GM18502 (cell line): Measurements from ENCODE around the gene MPC2.
"Not testable (repeated sequence)": the region's sequence is repeated elsewhere in the genome, so short reads cannot be mapped to it uniquely, and the experiment has no call there.

ENCODE experiments used
- ATAC-seq: cut with Tn5 transposase; IDR thresholded peaks from one replicate; pipeline ENCODE4 v1.9.1; 2021; ENCODE audit warnings: mild to moderate bottlenecking; ENCODE audit not compliant: unreplicated experiment, poor library complexity

MPC2 gene

DNA sequence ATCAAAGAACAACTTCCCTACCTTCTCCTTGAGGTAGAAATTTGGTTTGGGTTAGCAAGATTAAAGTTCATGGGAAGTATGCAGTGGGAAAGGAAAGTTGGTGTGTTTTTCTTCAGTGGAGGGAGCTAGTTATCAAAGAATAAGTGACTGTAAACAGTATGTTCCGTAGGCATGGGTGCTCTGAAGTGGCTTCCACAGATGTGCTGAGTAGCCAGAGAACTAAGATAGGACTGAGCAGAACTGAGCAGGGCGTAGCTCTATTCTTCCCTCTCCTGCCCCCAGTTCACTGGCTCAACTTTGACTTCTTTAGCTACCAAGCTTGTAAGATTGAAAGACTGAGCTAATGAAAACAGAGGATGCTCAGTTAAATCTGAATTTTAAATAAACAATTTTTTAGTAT is 26.3 kb downstream of the MPC2 start:
- ATAC-seq = no peak

DNA sequence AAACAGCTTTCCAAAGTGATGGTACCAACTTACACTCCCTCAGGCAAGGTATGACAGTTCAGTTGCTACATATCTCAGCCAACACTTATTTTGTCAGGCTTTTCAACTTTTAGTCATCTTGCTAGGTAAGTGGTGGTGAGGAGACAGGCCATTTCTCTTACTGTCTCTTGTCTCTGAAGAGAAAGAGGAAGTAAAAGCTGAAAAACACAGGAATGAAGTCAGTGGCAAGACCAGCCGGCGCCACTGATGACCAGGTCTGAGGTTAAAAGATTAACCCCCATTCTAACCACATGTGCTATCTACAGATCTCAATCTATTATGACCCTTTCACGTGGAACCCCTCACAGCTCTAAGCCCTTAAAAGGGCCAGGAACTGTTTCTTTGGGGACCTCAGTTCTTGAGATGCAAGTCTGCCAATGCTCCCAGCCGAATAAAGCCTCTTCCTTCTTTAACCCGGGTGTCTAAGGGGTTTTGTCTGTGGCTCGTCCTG is 27.1 kb downstream of the MPC2 start:
- no peak for ATAC-seq

DNA sequence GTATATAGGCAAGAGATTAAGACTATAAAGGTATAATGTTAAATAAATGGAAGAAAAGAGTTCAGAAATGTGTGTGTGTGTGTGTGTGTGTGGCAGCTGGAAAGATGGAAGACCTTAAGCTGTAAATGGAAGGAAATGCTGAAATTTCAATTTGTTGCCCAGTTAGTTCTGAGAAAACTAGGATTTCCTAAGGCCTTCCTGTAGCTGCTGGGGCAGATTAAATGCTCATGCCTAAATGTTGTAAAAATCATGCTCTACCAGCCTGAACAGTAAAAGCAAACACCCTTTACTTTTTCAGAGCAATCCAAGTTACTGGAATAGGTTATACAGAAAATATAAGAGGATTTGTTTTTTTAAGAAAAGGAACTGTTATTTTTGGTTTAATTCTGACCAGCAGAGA is 31.2 kb downstream of the MPC2 start:
- ATAC-seq = no peak

DNA sequence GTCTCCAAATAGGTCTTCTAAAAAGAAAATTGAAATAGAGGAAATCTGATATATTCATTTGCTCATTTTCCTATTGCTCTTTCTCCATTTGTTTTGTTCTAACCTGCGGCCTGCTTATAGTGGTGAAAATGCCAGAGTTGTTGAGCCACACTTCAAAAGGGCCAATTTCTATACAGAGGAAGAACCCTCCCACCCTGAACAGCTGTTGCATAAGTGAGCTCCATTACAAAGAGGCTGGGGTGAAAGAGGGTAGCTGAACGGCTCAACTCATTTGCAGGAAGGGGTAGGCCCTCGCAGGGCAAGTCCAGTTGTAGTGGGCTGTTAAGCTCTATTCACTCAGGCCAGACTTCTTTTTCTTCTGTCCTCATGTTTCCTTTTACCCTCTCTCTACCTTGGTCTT is 31.7 kb downstream of the MPC2 start:
- no peak for ATAC-seq

DNA sequence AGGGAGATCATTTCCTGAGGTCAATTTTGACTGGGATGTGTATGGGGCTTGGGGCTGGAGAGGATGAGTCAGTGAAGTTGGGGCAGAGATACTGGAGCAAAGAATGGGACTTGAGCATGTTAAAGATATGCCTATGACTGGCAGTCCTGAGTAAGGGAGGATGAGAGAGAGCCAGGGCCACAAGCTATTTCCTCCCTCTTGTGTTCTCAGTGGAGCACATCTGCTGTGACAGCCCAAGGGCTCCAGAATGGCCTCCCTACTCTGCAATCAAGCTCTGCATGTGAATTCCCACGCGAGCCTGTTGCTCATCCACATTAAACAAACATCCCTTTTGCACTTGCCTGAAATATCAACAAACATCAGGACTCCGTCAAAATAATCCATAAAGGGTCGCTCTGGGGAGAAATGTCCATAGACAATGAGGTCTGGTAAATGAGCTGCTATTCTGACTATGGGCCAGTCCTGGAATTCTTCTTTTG is 32.2 kb downstream of the MPC2 start:
- no peak for ATAC-seq

DNA sequence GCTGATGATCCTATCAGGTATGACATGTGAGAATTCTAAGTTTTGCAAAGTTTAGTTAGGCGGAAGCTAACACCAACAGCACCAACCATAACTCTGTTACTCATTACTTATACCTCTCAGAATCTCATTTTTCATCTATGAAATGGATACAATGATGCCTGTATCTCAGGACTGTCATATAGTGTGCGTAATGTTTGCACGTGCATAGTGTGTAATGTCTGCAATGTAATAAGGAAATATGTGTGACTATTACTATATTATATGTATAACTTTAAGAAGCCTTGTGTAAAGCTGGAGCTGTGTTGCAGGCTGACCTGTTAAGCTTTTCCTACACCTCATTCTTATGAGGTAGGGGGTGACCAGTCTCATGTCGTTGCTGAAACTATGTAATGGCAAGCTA is 36.0 kb downstream of the MPC2 start:
- ATAC-seq = no peak

DNA sequence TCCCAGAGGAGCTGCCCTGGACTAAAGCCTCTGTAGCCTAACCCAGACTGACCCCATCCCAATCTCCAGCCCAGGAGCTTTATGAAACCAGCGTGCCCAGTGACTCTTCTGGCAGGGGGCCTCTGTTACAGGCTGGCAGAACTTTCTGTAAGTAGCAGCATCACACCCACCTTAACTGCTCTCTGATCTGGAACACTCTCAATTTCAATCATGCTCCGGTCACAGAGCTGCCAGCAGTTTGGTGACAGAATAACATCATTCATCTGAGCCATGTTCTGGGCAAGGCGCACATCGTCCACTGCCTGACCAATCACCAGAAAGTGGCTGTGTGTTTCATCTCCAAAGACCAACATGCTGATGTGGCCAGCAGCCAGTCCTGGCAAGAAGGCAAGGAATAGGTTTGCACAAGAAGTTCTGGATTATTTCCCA is 37.6 kb downstream of the MPC2 start:
- ATAC-seq = peak; percentile 78

DNA sequence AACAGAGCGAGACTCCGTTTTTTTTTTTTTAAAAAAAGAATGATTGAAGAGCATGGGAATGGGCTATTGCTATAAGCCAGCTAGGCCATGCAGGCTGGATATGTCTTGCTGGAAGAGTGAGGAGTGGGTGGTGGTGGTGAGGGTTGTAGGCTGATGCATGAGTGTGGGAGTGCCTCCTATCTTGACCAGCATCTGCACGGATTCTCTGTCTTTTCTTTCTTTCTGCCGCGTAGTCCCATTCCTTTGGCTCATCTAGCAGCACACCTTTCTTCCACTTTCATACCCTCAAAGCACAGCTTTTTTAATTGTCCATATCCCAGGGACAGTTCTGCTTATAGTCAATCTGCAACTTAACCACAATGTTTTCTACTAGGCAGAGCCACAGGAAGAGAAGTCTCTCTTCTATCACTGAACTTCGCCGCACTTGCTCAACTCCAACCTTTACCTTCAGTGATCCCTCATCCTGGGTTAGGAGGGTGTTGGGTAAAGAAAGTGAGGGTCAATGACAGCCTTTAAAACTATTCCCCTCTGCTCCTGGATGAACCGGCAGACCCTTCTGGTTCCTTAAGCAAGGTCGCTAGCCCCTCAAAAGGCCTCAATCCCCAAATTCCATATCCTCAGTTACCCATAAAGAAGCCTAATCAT is 38.2 kb downstream of the MPC2 start:
- ATAC-seq = no peak

DNA sequence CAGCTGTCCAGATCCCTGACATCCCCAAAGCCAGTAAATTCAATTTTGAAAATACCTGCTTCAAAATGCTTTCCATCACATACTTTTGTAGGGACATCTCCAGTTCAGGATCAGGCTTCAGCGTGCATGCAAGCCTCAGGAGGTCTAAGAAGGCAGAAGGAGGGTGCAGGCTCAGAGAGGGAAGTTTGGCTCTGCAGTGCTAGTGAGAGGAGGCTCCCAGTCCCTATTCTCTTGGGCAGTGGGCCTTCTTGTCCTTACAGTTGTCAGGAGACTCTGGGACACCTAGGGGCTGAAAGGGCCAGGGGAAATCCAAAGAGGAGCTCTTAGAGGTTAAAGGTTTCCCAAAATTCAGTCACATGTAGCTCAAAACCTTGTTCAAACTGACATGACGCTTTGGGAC is 43.1 kb downstream of the MPC2 start:
- ATAC-seq = no peak

DNA sequence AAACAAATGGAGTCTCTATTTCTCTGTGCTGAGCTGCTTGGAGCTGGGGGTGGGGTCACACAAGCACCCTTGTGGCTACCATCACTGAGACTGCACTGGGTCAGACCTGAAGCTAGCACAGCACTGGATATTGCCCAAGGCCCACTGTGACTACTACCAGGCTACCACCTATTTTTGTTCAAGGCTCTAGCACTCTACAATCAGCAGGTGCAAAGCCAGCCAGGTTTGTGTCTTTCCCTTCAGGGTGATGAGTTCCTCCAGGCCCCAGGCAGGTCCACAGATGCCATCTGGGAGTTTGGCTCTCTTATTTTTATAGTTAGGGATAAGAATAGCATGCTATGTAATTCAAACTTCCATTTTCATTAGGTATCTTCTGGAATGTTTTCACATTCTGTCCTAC is 46.5 kb downstream of the MPC2 start:
- no peak for ATAC-seq

DNA sequence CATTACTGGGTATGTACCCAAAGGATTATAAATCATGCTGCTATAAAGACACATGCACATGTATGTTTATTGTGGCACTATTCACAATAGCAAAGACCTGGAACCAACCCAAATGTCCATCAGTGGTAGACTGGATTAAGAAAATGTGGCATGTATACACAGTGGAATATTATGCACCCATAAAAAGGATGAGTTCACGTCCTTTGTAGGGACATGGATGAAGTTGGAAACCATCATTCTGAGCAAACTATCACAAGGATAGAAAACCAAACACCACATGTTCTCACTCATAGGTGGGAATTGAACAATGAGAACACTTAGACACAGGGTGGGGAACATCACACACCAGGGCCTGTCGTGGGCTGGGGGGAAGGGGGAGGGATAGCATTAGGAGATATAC is 49.7 kb downstream of the MPC2 start:
- not testable (repeated sequence) for ATAC-seq

DNA sequence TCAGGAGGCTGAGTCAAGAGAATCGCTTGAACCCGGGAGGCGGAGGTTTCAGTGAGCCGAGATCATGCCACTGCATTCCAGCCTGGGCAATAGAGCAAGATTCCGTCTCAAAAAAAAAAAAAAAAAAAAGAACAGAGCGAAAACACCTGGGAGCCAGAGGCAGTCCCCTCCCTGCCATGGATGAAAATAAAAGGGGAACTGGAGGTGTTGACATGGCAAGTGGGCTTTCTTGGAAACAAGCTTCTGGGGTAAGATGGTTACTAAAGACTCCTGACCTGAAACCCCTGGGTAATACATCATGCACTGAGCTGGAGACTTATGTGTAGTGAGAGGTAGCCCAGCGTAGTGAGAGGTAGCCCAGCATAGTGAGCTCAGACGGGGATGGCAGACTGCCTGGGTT is 54.5 kb downstream of the MPC2 start:
- ATAC-seq = no peak

DNA sequence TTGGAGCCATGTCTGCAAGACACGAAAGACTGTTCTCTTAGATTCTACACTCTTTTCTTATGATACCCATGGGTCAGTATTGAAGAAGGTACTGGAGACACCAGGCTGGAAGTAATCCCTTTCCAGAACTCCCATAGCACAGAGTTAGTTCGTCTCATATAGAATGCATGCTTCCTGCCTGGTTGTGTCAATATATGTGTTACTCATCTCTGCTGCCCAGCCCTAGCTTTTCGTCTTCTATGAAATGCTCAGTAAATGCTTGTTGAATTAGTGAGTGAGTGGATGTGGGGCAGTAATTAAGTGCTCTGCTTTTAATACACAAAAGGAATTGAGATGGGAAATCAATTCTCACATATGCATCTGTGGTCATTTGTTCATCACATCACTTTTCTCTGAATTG is 55.1 kb downstream of the MPC2 start:
- ATAC-seq = no peak

DNA sequence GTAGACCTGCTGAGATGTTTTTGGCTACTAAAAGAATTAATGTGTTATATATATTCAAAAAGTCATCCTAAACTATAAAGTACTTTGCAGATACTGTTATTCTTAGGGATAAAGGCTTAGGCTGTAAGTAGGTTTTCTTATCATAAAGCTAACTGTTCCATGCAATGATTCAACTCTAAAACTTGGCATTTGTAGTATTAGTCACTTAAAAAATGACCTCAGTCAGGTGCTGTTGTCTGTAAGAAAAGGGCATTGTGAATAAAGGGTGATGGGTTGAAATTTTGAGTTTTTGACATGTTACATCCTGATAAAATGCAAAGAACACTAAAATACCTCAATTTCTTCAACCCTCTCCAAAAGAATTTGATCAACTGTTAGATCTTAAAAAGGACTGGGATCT is 55.8 kb downstream of the MPC2 start:
- ATAC-seq = no peak

DNA sequence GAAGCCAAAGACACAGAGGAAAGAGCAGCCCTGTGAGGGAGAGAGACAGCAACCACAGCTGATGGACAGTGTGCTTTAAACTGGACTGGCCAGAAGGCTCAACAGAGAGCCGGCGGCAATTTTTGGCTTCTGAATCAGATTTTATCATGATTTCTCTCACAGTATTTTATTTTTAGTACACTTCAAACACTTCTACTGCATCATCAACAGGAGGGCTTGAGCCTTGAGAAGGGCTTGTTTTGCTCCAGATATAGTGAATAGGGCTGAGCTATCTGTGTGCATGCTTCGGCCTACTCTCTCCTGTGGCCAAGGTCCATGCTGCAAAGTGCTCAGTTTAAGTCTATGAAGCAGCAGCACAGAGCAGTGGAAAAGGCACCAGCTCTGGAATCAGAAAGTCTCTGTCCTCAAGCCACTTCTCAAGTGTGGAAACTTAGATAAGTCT is 56.3 kb downstream of the MPC2 start:
- ATAC-seq = no peak

DNA sequence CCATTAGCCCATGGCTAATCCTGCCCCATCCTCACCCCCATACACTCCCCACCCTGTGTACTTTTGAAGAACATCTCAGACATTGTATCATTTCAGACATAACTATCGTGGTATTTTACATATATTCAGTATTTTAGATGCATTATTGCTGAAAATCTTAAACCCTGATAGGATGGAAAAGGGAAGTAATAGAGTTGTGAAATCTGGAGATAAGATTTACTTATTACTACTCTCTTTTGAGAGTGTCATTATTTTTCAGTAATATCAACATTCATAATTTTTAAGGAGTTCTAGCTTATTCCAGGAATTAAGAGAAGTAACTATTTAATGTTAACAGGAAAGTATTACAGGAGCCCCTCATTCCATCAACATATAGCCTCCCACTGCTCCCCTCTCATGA is 57.4 kb downstream of the MPC2 start:
- no peak for ATAC-seq

DNA sequence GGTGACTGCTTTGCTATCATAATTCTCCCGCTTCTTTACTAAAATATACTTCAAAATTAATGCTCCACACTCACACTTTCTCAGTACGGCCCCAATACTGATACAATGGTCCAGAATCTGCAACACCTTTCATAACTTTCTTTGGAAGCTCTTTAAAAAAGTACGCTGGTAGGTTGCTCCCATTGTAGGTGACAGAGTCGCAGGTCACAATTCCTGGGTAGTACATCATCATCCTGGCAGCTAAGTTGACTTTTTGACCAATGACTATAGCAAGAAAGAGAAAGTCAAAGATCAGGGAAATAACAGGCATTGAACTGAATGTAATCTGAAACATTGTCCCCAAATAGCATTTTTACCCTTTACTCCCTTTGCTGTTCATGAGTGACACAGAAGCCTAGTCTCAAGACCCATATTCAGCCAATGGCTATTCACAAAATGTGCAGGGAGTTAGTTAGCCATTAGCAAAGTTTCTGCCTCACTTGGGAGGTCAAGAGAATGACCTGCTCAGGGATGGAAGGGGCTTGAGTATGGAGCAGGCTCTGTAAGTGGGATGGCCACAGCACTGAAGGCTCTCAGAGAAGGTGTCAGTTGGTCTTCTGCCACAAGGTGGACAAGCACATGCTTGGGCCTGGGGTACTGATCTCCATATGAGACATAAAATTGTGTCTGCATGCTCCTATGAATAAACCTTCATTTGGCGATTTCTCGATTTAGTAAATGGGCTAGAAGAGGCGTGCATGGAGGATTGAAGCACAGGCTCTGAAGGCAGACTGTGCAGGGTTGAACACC is 58.3 kb downstream of the MPC2 start:
- no peak for ATAC-seq

DNA sequence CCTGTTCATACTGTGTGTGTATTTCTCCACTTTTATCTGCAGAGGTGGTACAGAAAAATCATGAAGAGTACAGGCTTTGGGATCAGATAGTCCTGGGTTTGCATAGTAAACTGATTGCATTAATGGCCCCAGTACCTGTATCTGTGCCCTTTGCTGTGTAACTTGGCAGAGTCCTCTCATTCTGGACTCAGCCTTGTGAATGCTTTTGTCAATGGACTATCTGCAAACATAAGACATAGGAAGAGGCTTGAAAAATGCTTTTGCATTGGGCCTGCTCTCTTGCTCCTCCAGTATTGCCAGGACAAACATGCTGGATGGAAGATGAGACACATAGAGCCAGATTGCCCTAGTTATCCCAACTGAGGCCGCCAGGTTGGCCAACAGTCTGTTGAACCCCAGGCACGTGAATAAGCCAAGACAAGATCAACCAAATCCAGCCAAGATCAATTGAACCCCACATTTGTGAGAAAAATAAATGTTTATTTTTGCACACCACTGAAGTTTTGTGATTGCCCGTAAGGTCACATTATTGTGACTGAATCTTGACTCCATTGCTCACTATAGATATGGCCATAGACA is 60.2 kb downstream of the MPC2 start:
- no peak for ATAC-seq

DNA sequence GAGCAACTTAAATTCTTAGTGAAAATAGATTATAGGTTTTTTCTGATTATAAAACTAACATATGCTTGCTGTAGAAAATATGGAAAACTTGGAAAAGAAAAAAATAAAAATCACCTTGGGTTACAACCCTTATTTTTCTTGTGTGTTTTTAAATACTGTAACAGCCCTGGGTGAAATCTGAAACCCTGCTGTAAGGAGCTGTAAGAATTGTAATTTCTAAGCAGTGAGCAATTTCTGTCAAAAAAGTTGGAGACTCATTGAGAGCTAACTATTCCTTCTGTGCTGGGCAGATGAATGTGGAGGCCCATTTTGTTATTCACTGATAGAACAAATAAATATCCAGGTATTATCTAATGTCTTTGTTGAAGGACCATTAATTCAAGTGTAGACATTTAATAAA is 65.5 kb downstream of the MPC2 start:
- no peak for ATAC-seq

DNA sequence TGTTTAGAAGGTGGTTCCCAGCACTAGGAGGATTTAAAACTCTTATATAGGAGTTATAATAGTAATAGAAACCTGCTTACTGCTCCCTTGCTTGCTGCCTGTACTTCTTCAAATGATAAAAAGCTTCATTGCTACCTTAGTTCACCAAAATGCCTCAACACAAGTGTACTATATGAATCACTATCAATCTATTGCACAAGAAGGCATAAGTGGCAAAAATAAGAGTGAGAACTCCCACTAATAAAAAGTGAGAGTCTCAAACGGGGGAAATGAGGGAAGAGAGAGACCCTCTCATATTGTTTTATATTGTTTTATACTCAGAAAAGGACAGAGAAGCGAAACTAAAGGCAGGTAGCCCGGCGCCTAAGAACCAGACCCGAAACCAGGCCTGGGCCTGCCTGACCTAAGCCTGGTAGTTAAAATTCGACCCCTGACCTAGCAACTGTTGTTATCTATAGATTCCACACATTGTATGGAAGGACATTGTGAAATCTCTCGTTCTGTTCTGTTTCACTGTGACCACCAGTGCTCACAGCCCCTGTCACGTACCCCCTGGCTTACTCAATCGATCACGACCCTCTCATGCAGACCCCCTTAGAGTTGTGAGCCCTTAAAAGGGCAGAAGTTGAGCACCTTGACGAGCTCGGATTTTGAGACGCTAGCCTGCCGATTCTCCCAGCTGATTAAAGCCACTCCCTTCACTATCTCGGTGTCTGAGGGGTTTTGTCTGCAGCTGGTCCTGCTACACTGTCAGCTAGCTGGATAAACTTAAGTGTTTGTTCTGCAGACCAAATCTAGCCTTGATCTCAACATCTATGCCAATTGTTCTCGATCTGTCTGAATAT is 67.5 kb downstream of the MPC2 start:
- ATAC-seq = not testable (repeated sequence)
